ENCODE results near the gene NOTCH2. TPM values are rescaled to one million over a fixed set of nuclear protein-coding genes. Genes with fewer than 3 reads are reported as not detected.
"Not testable (repeated sequence)": the region's sequence is repeated elsewhere in the genome, so short reads cannot be mapped to it uniquely, and the experiment has no call there.

The NOTCH2 gene
- total and polyA plus RNA-seq, 9 of the 15 experiments (the other 6 are each of a cell fraction or from before 2014, with no cell fraction given) = 0.04 to 1.2 (median 0.28) TPM; not detected in 1

DNA sequence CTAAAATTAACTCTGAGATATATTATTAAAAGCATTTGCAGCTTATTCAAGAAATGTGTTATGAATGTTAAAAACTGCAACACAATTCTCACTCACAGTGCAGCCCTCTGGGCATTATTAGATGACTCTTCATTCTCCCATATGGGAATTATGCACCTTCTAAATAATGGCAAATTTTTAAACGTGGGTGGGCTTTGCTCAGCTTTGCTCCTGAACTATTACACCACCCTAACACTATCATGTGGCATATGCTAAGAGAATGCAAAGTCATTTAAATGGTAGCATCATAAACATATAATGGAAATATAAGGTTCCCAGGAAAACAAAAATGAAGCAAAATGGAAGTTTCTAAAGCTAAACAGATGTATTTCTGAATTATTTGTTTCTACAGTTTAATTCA lies 61.6 kb downstream of the NOTCH2 start:
- H3K36me3 ChIP-seq (ENCODE audit: control insufficient read depth, insufficient read depth, low read length); H3K79me2 ChIP-seq (ENCODE audit: control insufficient read depth, insufficient read depth, low read length); H3K4me3 ChIP-seq; H3K9ac ChIP-seq (ENCODE audit: insufficient read depth in 1 of 2, low read depth in 2 of 2, low read length in 2 of 2); H3K4me2 ChIP-seq (ENCODE audit: insufficient read depth, low read length); ATAC-seq; intact Hi-C loops (cut with micrococcal nuclease); FAIRE-seq; POLR2A ChIA-PET; H2AFZ ChIP-seq (ENCODE audit: low read depth, low read length); H3K9me1 ChIP-seq (ENCODE audit: control insufficient read depth, insufficient read depth, low read length); in situ Hi-C loops (cut with MboI); H3K9me3 ChIP-seq (replicated peaks; ENCODE audit: control insufficient read depth, insufficient read depth, low read depth, low read length); H3K4me1 ChIP-seq (replicated peaks in 1 of 2; ENCODE audit: control insufficient read depth in 2 of 2, insufficient read depth in 2 of 2, low read length in 2 of 2); H3K27me3 ChIP-seq (ENCODE audit: control insufficient read depth in 2 of 2, insufficient read depth in 2 of 2, low read length in 2 of 2); BruUV-seq (replicated peaks); H3K27ac ChIP-seq (ENCODE audit: extremely low read depth, low read depth, low read length); H4K20me1 ChIP-seq (replicated peaks; ENCODE audit: control insufficient read depth, insufficient read depth, low read length); DNase-seq (ENCODE audit: extremely low read depth in 1 of 4, low spot score in 3 of 4); CTCF ChIA-PET (ENCODE audit: low intra/inter-chr PET ratio): not testable (repeated sequence)
- WGBS (ENCODE audit: insufficient coverage, low coverage, missing lambda C conversion rate) = no CpG with 5 or more reads among the region's 1 CpG

- BruUV-seq (replicated peaks); H3K4me3 ChIP-seq; H4K20me1 ChIP-seq (replicated peaks; ENCODE audit: control insufficient read depth, insufficient read depth, low read length); H3K4me1 ChIP-seq (replicated peaks in 1 of 2; ENCODE audit: control insufficient read depth in 2 of 2, insufficient read depth in 2 of 2, low read length in 2 of 2); DNase-seq (ENCODE audit: extremely low read depth in 1 of 4, low spot score in 3 of 4); H3K9ac ChIP-seq (ENCODE audit: insufficient read depth in 1 of 2, low read depth in 2 of 2, low read length in 2 of 2); H3K4me2 ChIP-seq (ENCODE audit: insufficient read depth, low read length); H3K27ac ChIP-seq (ENCODE audit: extremely low read depth, low read depth, low read length); in situ Hi-C loops (cut with MboI); FAIRE-seq; ATAC-seq; H3K9me3 ChIP-seq (replicated peaks; ENCODE audit: control insufficient read depth, insufficient read depth, low read depth, low read length); H2AFZ ChIP-seq (ENCODE audit: low read depth, low read length); POLR2A ChIA-PET; H3K9me1 ChIP-seq (ENCODE audit: control insufficient read depth, insufficient read depth, low read length); CTCF ChIA-PET (ENCODE audit: low intra/inter-chr PET ratio); H3K27me3 ChIP-seq (ENCODE audit: control insufficient read depth in 2 of 2, insufficient read depth in 2 of 2, low read length in 2 of 2); H3K36me3 ChIP-seq (ENCODE audit: control insufficient read depth, insufficient read depth, low read length); intact Hi-C loops (cut with micrococcal nuclease); H3K79me2 ChIP-seq (ENCODE audit: control insufficient read depth, insufficient read depth, low read length): not testable (repeated sequence)
- TF ChIP-seq ZNF707 (CRISPR knock-in tag; conservative IDR thresholded peaks at IDR 0.05) = peak; percentile 79
- WGBS (ENCODE audit: insufficient coverage, low coverage, missing lambda C conversion rate) = 15% methylated on average over 7 of the region's 9 CpGs
Measured at GRCh38 chr1:120001035-120001434, 68.4 kb downstream of the NOTCH2 start.

- CTCF ChIA-PET (ENCODE audit: low intra/inter-chr PET ratio); H3K9me1 ChIP-seq (ENCODE audit: control insufficient read depth, insufficient read depth, low read length); POLR2A ChIA-PET; H4K20me1 ChIP-seq (replicated peaks; ENCODE audit: control insufficient read depth, insufficient read depth, low read length); H3K4me2 ChIP-seq (ENCODE audit: insufficient read depth, low read length); H3K4me3 ChIP-seq; H3K79me2 ChIP-seq (ENCODE audit: control insufficient read depth, insufficient read depth, low read length); FAIRE-seq; H3K27ac ChIP-seq (ENCODE audit: extremely low read depth, low read depth, low read length); DNase-seq (ENCODE audit: extremely low read depth in 1 of 4, low spot score in 3 of 4); ATAC-seq; in situ Hi-C loops (cut with MboI); intact Hi-C loops (cut with micrococcal nuclease); H3K4me1 ChIP-seq (replicated peaks in 1 of 2; ENCODE audit: control insufficient read depth in 2 of 2, insufficient read depth in 2 of 2, low read length in 2 of 2); H2AFZ ChIP-seq (ENCODE audit: low read depth, low read length); H3K27me3 ChIP-seq (ENCODE audit: control insufficient read depth in 2 of 2, insufficient read depth in 2 of 2, low read length in 2 of 2); H3K9me3 ChIP-seq (replicated peaks; ENCODE audit: control insufficient read depth, insufficient read depth, low read depth, low read length); BruUV-seq (replicated peaks); H3K36me3 ChIP-seq (ENCODE audit: control insufficient read depth, insufficient read depth, low read length); H3K9ac ChIP-seq (ENCODE audit: insufficient read depth in 1 of 2, low read depth in 2 of 2, low read length in 2 of 2): not testable (repeated sequence)
- 0% methylated on average over 1 of the region's 1 CpG for WGBS (ENCODE audit: insufficient coverage, low coverage, missing lambda C conversion rate)
Measured at GRCh38 chr1:119996731-119997312, 72.6 kb downstream of the NOTCH2 start.

GRCh38 chr1:119995975-119996374 lies 73.5 kb downstream of the NOTCH2 start:
- POLR2A ChIA-PET; CTCF ChIA-PET (ENCODE audit: low intra/inter-chr PET ratio); H3K27ac ChIP-seq (ENCODE audit: extremely low read depth, low read depth, low read length); H3K4me2 ChIP-seq (ENCODE audit: insufficient read depth, low read length); H4K20me1 ChIP-seq (replicated peaks; ENCODE audit: control insufficient read depth, insufficient read depth, low read length); H2AFZ ChIP-seq (ENCODE audit: low read depth, low read length); H3K9me3 ChIP-seq (replicated peaks; ENCODE audit: control insufficient read depth, insufficient read depth, low read depth, low read length); BruUV-seq (replicated peaks); FAIRE-seq; DNase-seq (ENCODE audit: extremely low read depth in 1 of 4, low spot score in 3 of 4); H3K4me3 ChIP-seq; H3K27me3 ChIP-seq (ENCODE audit: control insufficient read depth in 2 of 2, insufficient read depth in 2 of 2, low read length in 2 of 2); H3K4me1 ChIP-seq (replicated peaks in 1 of 2; ENCODE audit: control insufficient read depth in 2 of 2, insufficient read depth in 2 of 2, low read length in 2 of 2); in situ Hi-C loops (cut with MboI); H3K9me1 ChIP-seq (ENCODE audit: control insufficient read depth, insufficient read depth, low read length); ATAC-seq; H3K9ac ChIP-seq (ENCODE audit: insufficient read depth in 1 of 2, low read depth in 2 of 2, low read length in 2 of 2); H3K36me3 ChIP-seq (ENCODE audit: control insufficient read depth, insufficient read depth, low read length); intact Hi-C loops (cut with micrococcal nuclease); H3K79me2 ChIP-seq (ENCODE audit: control insufficient read depth, insufficient read depth, low read length): not testable (repeated sequence)
- 0% methylated on average over 1 of the region's 2 CpGs for WGBS (ENCODE audit: insufficient coverage, low coverage, missing lambda C conversion rate)

Data from K562 (cell line).